ENCODE measurements around the gene PSMG1. TPM values are rescaled to one million over a fixed set of nuclear protein-coding genes. Genes with fewer than 3 reads are reported as not detected.

Gene PSMG1
- total and polyA plus RNA-seq, 2 of the 8 experiments (the other 6 are each of a cell fraction or from before 2014, with no cell fraction given) = 50.7 to 93.7 TPM

- Histone ChIP-seq H3K4me2 (ENCODE audit: insufficient read depth in 1 of 2, low read depth in 2 of 2, low read length in 2 of 2) (no peak overlapping the region), H3K4ac (replicated peaks; ENCODE audit: insufficient read length, low read depth, low read length) (peak overlapping the region; percentile 85), H3K14ac (ENCODE audit: insufficient read length) (no peak overlapping the region), H2BK15ac (ENCODE audit: low read length) (peak overlapping the region; percentile 61), H4K91ac (replicated peaks; ENCODE audit: insufficient read length, low read length) (peak overlapping the region; percentile 93), H3K4me3 (ENCODE audit: extremely low read depth in 1 of 4, insufficient read depth in 2 of 4, low read depth in 3 of 4, low read length in 4 of 4) (no peak overlapping the region), H2BK120ac (replicated peaks; ENCODE audit: low read depth, low read length) (peak overlapping the region; percentile 72), H4K5ac (ENCODE audit: insufficient read length, low read depth, low read length) (peak overlapping the region; percentile 86), H2BK20ac (ENCODE audit: low read length) (0 out of 2 replicates have a peak overlapping the region, but pooled peaks have one; percentile 1), H4K20me1 (replicated peaks in 1 of 2; ENCODE audit: control insufficient read depth in 1 of 2, insufficient read depth in 2 of 2, low read length in 2 of 2) (peaks cover 0 to 5% of the 10 kb centered on the region in 2 experiments), H3K18ac (ENCODE audit: extremely low read depth, low read length) (peak overlapping the region; percentile 81; the same call in 1 of the 2 replicates), H3K9me3 (ENCODE audit: insufficient read depth in 2 of 2, low read depth in 1 of 2, low read length in 1 of 2) (0 out of 4 replicates have a peak, but pooled peaks cover 0 to 1% of the 10 kb centered on the region in 2 experiments), H2AFZ (ENCODE audit: low read length) (no peak overlapping the region), H3K79me1 (ENCODE audit: low read depth, low read length) (no peaks in the 10 kb centered on the region), H2BK5ac (ENCODE audit: low read depth, low read length) (peak overlapping the region; percentile 98), H3K9ac (replicated peaks in 1 of 4; ENCODE audit: extremely low read depth in 1 of 4, low read depth in 3 of 4, low read length in 3 of 4) (no peak overlapping the region), H4K8ac (ENCODE audit: extremely low read depth, insufficient read depth, low read length) (no peak overlapping the region; the same call in 1 of the 2 replicates), H3K4me1 (replicated peaks in 1 of 4; ENCODE audit: control insufficient read depth in 3 of 4, insufficient read depth in 4 of 4, low read length in 3 of 4) (peaks cover 0 to 4% (median 2%) of the 10 kb centered on the region in 4 experiments; a peak in 5 of 7 replicates), H3K56ac (replicated peaks; ENCODE audit: insufficient read length, low read depth, low read length) (no peak overlapping the region), H2AK5ac (ENCODE audit: low read depth, low read length) (peak overlapping the region; percentile 84), H3K79me2 (ENCODE audit: control insufficient read depth in 1 of 2, insufficient read depth in 2 of 2, low read length in 2 of 2) (no peaks in the 10 kb centered on the region), H2BK12ac (ENCODE audit: low read depth, low read length) (peak overlapping the region; percentile 99; the same call in 1 of the 2 replicates), H3K27ac (ENCODE audit: low read depth, low read length) (no peak overlapping the region), H3K36me3 (ENCODE audit: control insufficient read depth in 2 of 4, insufficient read depth in 4 of 4, low read length in 3 of 4) (no peaks in the 10 kb centered on the region), H3K23ac (ENCODE audit: insufficient read length) (no peak overlapping the region), H3K23me2 (ENCODE audit: low read depth, low read length) (no peaks in the 10 kb centered on the region; the same call in 1 of the 2 replicates), H3K27me3 (replicated peaks in 1 of 4; ENCODE audit: control insufficient read depth in 3 of 4, extremely low read depth in 1 of 4, insufficient read depth in 3 of 4, low read length in 3 of 4) (no peaks in the 10 kb centered on the region)
- WGBS, 2 experiments (ENCODE audit: extremely low coverage in 1 of 2, insufficient coverage in 1 of 2, insufficient read length in 1 of 2, insufficient replicate concordance in 2 of 2, low coverage in 1 of 2, low lambda C conversion rate in 2 of 2, missing lambda C conversion rate in 1 of 2) = 54% methylated on average over 7 of the region's 7 CpGs; no CpG with 5 or more reads in 1 of the 2 experiments
- FAIRE-seq = peak; percentile 89
- ChIA-PET CTCF (ENCODE audit: partially characterized antibody) (interaction anchor here (0.6 to 2.8 kb wide), 30 partner anchors 9 to 1050 kb away, joined by 3 to 18 read pairs (median 3); no protein-coding TSS in a partner anchor), POLR2A (ENCODE audit: partially characterized antibody) (interaction anchor here (0.7 to 1.2 kb wide), 2 partner anchors 20 to 739 kb away, joined by 3 to 5 read pairs; no protein-coding TSS in a partner anchor)
- DNase-seq (ENCODE audit: low read depth in 1 of 2, low spot score in 2 of 2) = peak; percentile 44 to 69
- TF ChIP-seq RBBP5 (IDR thresholded peaks at IDR 0.05; ENCODE audit: borderline replicate concordance, low read depth, low read length) (no peak), KDM5A (IDR thresholded peaks at IDR 0.05; ENCODE audit: low read length) (no peak), MAFK (IDR thresholded peaks at IDR 0.05; ENCODE audit: low read depth, low read length) (no peak), POLR2A (IDR thresholded peaks at IDR 0.05; ENCODE audit: control extremely low read depth in 1 of 2, low read depth in 2 of 2, low read length in 2 of 2) (no peak), TCF12 (IDR thresholded peaks at IDR 0.05; ENCODE audit: low read depth, low read length) (peak; percentile 97), EP300 (IDR thresholded peaks at IDR 0.05; ENCODE audit: borderline replicate concordance in 1 of 2, low read depth in 2 of 2, low read length in 2 of 2) (peak in 1 of 2 experiments; percentile 18; a peak in 1 of 3 replicates), E2F6 (IDR thresholded peaks at IDR 0.05) (no peak), CTBP2 (IDR thresholded peaks at IDR 0.05; ENCODE audit: borderline replicate concordance, insufficient read depth, insufficient read length, low read length) (no peak), SAP30 (IDR thresholded peaks at IDR 0.05; ENCODE audit: insufficient read depth, insufficient replicate concordance, low read length) (no peak)
These were observed 57.3 kb downstream of the PSMG1 start for GRCh38 chr21:39125752-39126485.

Data from H1 (cell line).